GM21515 (cell line): Measurements from ENCODE around the gene STT3A.

Experiments
- ATAC-seq: cut with Tn5 transposase; IDR thresholded peaks from one replicate; pipeline ENCODE4 v1.9.1; 2021; ENCODE audit not compliant: unreplicated experiment

The STT3A gene

GRCh38 chr11:125587480-125587879 lies 5.2 kb upstream of the STT3A start:
- ATAC-seq: no peak

GRCh38 chr11:125588505-125588904 lies 4.1 kb upstream of the STT3A start:
- no peak for ATAC-seq

- ATAC-seq: peak; percentile 14
Measured at GRCh38 chr11:125591649-125592304, 875 bp upstream of the STT3A start.

- ATAC-seq: no peak
Measured at GRCh38 chr11:125593114-125593820, 615 bp downstream of the STT3A start.

- ATAC-seq: no peak
Measured at GRCh38 chr11:125594958-125595357, 2.3 kb downstream of the STT3A start.

GRCh38 chr11:125600663-125601062 lies 8.0 kb downstream of the STT3A start:
- no peak for ATAC-seq

- ATAC-seq: no peak
Measured at GRCh38 chr11:125603207-125603606, 10.6 kb downstream of the STT3A start.

GRCh38 chr11:125605417-125605816 lies 12.8 kb downstream of the STT3A start:
- ATAC-seq: no peak

- ATAC-seq: no peak
Measured at GRCh38 chr11:125609545-125609944, 16.9 kb downstream of the STT3A start.

GRCh38 chr11:125618383-125618782 lies 25.7 kb downstream of the STT3A start:
- no peak for ATAC-seq

GRCh38 chr11:125621995-125622394 lies 29.3 kb downstream of the STT3A start:
- no peak for ATAC-seq

- no peak for ATAC-seq
Measured at GRCh38 chr11:125623064-125623463, 30.4 kb downstream of the STT3A start.

- no peak for ATAC-seq
Measured at GRCh38 chr11:125624756-125625213, 32.1 kb downstream of the STT3A start, which contains the start of gene CHEK1. Gene CHEK1, plus strand, starts transcription at chr11:125625163. Its CDS starts 1,606 bp downstream, at chr11:125626769.

GRCh38 chr11:125625225-125625629 lies 32.6 kb downstream of the STT3A start:
- ATAC-seq: peak; percentile 31

GRCh38 chr11:125625630-125626287 lies 33.1 kb downstream of the STT3A start:
- ATAC-seq: peak; percentile 84

GRCh38 chr11:125626288-125626950 lies 33.8 kb downstream of the STT3A start:
- peak; percentile 40 for ATAC-seq

GRCh38 chr11:125627236-125627910 lies 34.7 kb downstream of the STT3A start:
- no peak for ATAC-seq

GRCh38 chr11:125637840-125638239 lies 45.2 kb downstream of the STT3A start:
- no peak for ATAC-seq

- no peak for ATAC-seq
Measured at GRCh38 chr11:125638315-125638714, 45.7 kb downstream of the STT3A start.

GRCh38 chr11:125645871-125646270 lies 53.2 kb downstream of the STT3A start:
- no peak for ATAC-seq
